Neuronal stem cell (in vitro differentiated cells): ENCODE measurements around the gene CPSF4.
"Not testable (repeated sequence)": the region's sequence is repeated elsewhere in the genome, so short reads cannot be mapped to it uniquely, and the experiment has no call there.

ENCODE experiments used
- DNase-seq: peaks from one replicate; pipeline ENCODE4 v3.0.0-alpha.2; 2013; ENCODE audit warnings: low spot score
- H2AFZ ChIP-seq: one replicate; pipeline ENCODE4 v1.6.1; 2013; ENCODE audit warnings: mild to moderate bottlenecking, low read length, inconsistent platforms
- H2AK5ac ChIP-seq: 2 replicates; pipeline ENCODE4 v1.6.1; 2013; ENCODE audit warnings: low read depth, mild to moderate bottlenecking, inconsistent platforms, low read length, moderate library complexity, mixed read lengths
- H2BK120ac ChIP-seq: 2 replicates; pipeline ENCODE4 v1.6.1; 2013; ENCODE audit warnings: low read depth, mild to moderate bottlenecking, inconsistent platforms, low read length, moderate library complexity, mixed read lengths
- H2BK12ac ChIP-seq: one replicate; pipeline ENCODE4 v1.6.1; 2013; ENCODE audit warnings: low read length, inconsistent platforms
- H2BK15ac ChIP-seq: 2 replicates; pipeline ENCODE4 v1.6.1; 2013; ENCODE audit warnings: mild to moderate bottlenecking, low read length, inconsistent platforms, mixed read lengths
- H2BK5ac ChIP-seq: one replicate; pipeline ENCODE4 v1.6.1; 2013; ENCODE audit warnings: inconsistent platforms, mild to moderate bottlenecking, low read length, moderate library complexity
- H3K14ac ChIP-seq: one replicate; pipeline ENCODE4 v1.6.1; 2013; ENCODE audit warnings: low read length, inconsistent platforms
- H3K18ac ChIP-seq: 2 replicates; pipeline ENCODE4 v1.6.1; 2013; ENCODE audit warnings: low read length, inconsistent platforms
- H3K23ac ChIP-seq: 2 replicates; pipeline ENCODE4 v1.6.1; 2013; ENCODE audit warnings: low read depth, mild to moderate bottlenecking, mixed read lengths, low read length, inconsistent platforms; ENCODE audit not compliant: poor library complexity
- H3K27ac ChIP-seq: replicated peaks from 3 replicates; pipeline ENCODE4 v1.5.1; 2013; ENCODE audit warnings: low read length, inconsistent platforms
- H3K27me3 ChIP-seq, 3 experiments: 2 replicates each; pipeline ENCODE4 v1.6.1; 2013; ENCODE audit warnings: low read length in 3 of 3, mild to moderate bottlenecking in 2 of 3, inconsistent platforms in 1 of 3, low read depth in 1 of 3, mixed read lengths in 1 of 3, moderate library complexity in 1 of 3; ENCODE audit not compliant: control insufficient read depth in 3 of 3, insufficient read depth in 3 of 3
- H3K36me3 ChIP-seq, 2 donors: replicated peaks in 1 of 2; 2 replicates each; pipeline ENCODE4 v1.6.1; 2013; ENCODE audit warnings: low read length in 2 of 2; ENCODE audit not compliant: control insufficient read depth in 2 of 2, insufficient read depth in 2 of 2
- H3K4ac ChIP-seq: 2 replicates; pipeline ENCODE4 v1.6.1; 2013; ENCODE audit warnings: inconsistent platforms, mild to moderate bottlenecking, low read length, moderate library complexity
- H3K4me1 ChIP-seq, 2 donors: 1 replicate in 1 of 2; 2 replicates in 1 of 2; pipeline ENCODE4 v1.6.1; 2013; ENCODE audit warnings: low read length in 2 of 2, low read depth in 1 of 2; ENCODE audit not compliant: control insufficient read depth in 2 of 2, insufficient read depth in 1 of 2
- H3K4me2 ChIP-seq: one replicate; pipeline ENCODE4 v1.6.1; 2013; ENCODE audit warnings: mild to moderate bottlenecking, low read length, inconsistent platforms; ENCODE audit not compliant: insufficient read depth, poor library complexity, severe bottlenecking
- H3K4me3 ChIP-seq, 2 donors: 2 replicates each; pipeline ENCODE4 v1.5.1; 2013; ENCODE audit warnings: low read length in 2 of 2, mild to moderate bottlenecking in 2 of 2, inconsistent platforms in 1 of 2, moderate library complexity in 1 of 2
- H3K79me1 ChIP-seq: one replicate; pipeline ENCODE4 v1.6.1; 2013; ENCODE audit warnings: low read depth, mild to moderate bottlenecking, inconsistent platforms, low read length, moderate library complexity
- H3K9ac ChIP-seq: one replicate; pipeline ENCODE4 v1.6.1; 2013; ENCODE audit warnings: mild to moderate bottlenecking, low read depth, low read length, inconsistent platforms; ENCODE audit not compliant: poor library complexity
- H3K9me3 ChIP-seq, 2 donors: replicated peaks in 1 of 2; 2 replicates each; pipeline versions ENCODE3 to v1.6.1; 2013; ENCODE audit warnings: low read length in 2 of 2, mild to moderate bottlenecking in 2 of 2, inconsistent platforms in 1 of 2, low read depth in 1 of 2, mixed read lengths in 1 of 2, moderate library complexity in 1 of 2; ENCODE audit not compliant: control insufficient read depth in 2 of 2, insufficient read depth in 1 of 2
- H4K8ac ChIP-seq: one replicate; pipeline ENCODE4 v1.6.1; 2013; ENCODE audit warnings: low read depth, mild to moderate bottlenecking, inconsistent platforms, low read length, moderate library complexity
- H4K91ac ChIP-seq: one replicate; pipeline ENCODE4 v1.6.1; 2013; ENCODE audit warnings: low read length, low read depth, mild to moderate bottlenecking, inconsistent platforms; ENCODE audit not compliant: poor library complexity
- WGBS, 2 donors: extraction: QIAGEN DNeasy Blood & Tissue Kit; methylation state at CpG; one replicate each; pipeline ENCODE4 v1.1.7; 2013; ENCODE audit warnings: missing lambda C conversion rate in 2 of 2, mixed read lengths in 1 of 2; ENCODE audit not compliant: insufficient read length in 2 of 2, insufficient replicate concordance in 1 of 2; ENCODE audit errors: extremely low coverage in 2 of 2; 5-methylcytosine and 5-hydroxymethylcytosine counted together

Gene CPSF4

DNA sequence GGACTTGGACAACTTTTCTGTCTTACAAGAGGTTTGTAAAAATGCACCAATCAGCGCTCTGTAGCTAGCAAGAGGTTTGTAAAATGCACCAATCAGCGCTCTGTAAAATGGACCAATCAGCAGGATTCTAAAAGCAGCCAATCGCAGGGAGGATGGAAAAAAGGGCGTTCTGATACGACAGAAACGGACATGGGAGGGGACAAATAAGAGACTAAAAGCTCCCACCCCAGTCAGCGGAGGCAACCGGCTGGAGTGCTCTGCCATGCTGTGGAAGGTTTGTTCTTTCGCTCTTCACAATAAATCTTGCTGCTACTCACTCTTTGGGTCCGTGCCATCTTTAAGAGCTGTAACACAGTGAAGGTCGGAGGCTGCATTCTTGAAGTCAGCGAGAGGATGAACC, 62.5 kb downstream of the CPSF4 start:
- H2BK120ac ChIP-seq = not testable (repeated sequence)
- WGBS, 2 donors = no CpG with 5 or more reads among the region's 12 CpGs

DNA sequence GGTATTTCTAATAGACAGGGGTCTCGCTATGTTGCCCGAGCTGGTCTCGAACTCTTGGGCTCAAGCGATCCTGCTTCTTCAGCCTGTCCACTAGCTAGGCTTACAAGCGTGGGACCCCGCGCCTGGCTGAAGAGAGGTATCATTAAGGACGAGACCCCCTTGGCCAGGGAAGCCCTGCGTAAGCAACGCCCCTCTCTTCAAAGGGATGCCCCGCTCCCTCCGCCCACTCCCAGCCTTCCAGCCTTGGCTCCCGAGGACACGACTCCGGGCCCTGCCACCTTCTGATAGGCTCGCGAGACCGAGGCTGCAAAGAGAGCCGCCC, 65.5 kb downstream of the CPSF4 start:
- H3K9me3 ChIP-seq = no peaks in the 10 kb centered on the region
- no peak overlapping the region for H3K14ac ChIP-seq
- H3K9ac ChIP-seq = peak overlapping the region; percentile 38
- no peak for DNase-seq
- peaks cover 7% of the 10 kb centered on the region for H3K79me1 ChIP-seq
- peak overlapping the region; percentile 64 for H2BK15ac ChIP-seq
- no peak overlapping the region for H4K8ac ChIP-seq
- H3K4ac ChIP-seq = no peak overlapping the region
- peak overlapping the region; percentile 60 for H3K4me2 ChIP-seq
- H3K23ac ChIP-seq = peak overlapping the region; percentile 58
- H3K27me3 ChIP-seq = no peaks in the 10 kb centered on the region
- no peak overlapping the region for H2BK12ac ChIP-seq
- H3K27ac ChIP-seq = peak overlapping the region; percentile 9
- H2AFZ ChIP-seq = peak overlapping the region; percentile 97
- peak overlapping the region; percentile 74 for H3K18ac ChIP-seq
- no peak overlapping the region for H2AK5ac ChIP-seq
- peaks cover 6 to 8% of the 10 kb centered on the region in 2 donors for H3K4me1 ChIP-seq
- H2BK120ac ChIP-seq = no peak overlapping the region
- no CpG with 5 or more reads among the region's 19 CpGs for WGBS, 2 donors
- H2BK5ac ChIP-seq = peak overlapping the region; percentile 92
- peaks cover 4 to 13% of the 10 kb centered on the region in 2 donors for H3K36me3 ChIP-seq
- H4K91ac ChIP-seq = no peak overlapping the region
- peak overlapping the region; percentile 82 to 88 for H3K4me3 ChIP-seq

More for the DNA sequence above, 62.5 kb downstream of the CPSF4 start:
- not testable (repeated sequence) for H3K27me3 ChIP-seq, H4K8ac ChIP-seq, H2BK5ac ChIP-seq, H3K27ac ChIP-seq, H3K14ac ChIP-seq, H2AFZ ChIP-seq, H2BK12ac ChIP-seq, H2AK5ac ChIP-seq, H3K23ac ChIP-seq, H3K9me3 ChIP-seq, H4K91ac ChIP-seq, H3K18ac ChIP-seq, H3K9ac ChIP-seq, H2BK15ac ChIP-seq, H3K4me3 ChIP-seq, H3K4me2 ChIP-seq, DNase-seq, H3K4ac ChIP-seq
- H3K79me1 ChIP-seq = peaks cover 11% of the 10 kb centered on the region
- peaks cover 1 to 24% of the 10 kb centered on the region in 2 donors for H3K36me3 ChIP-seq
- H3K4me1 ChIP-seq = peaks cover 10 to 14% of the 10 kb centered on the region in 2 donors

DNA sequence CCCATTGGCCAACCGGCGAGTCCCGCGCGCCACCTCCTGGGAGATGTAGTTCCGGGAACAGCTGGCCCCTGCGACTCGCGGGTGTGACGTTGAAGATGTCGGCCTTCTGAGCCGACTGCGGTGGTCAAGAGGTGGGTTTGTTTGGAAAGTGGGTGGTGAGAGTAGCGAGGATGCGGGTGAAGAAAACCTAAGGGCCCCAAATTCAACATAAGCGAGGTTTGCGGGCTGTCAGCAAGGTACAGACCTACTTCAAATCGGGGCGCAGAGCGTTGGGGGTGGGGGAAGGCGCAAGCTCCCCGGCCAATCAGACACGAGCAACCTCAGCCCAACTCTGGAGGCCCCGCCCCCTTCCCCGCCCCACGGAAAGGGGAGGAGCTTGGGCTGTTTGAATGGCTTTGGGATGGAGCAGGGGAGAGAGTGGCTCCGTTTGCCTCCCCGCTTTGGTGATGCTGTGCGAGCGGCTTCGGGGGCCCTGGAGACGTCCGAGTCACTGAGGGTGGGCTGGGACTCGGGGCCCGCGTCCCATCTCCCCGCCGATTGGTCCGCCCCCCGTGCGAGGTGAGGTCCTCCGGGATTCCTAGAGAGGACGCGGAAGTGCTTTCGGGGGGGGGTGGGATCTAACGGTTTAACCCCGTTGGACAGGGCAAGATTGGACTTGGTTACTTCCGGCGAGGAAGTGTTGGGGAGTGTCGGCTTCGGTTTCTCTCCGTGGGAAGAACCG, 66.0 kb downstream of the CPSF4 start, which contains the start of gene ZKSCAN5:
Gene ZKSCAN5, plus strand, starts transcription at position 60 of the 721 bp plus-strand sequence. CDS start 1,383 bp downstream, outside the sequence.
- H2BK15ac ChIP-seq = peak within 1 kb of the TSS; percentile 64
- H2BK120ac ChIP-seq = no peak within 1 kb of the TSS
- peak within 1 kb of the TSS; percentile 92 for H2BK5ac ChIP-seq
- peaks cover 4% of the 10 kb centered on the region for H3K79me1 ChIP-seq
- H3K27ac ChIP-seq = peak within 1 kb of the TSS; percentile 94
- peak within 1 kb of the TSS; percentile 97 for H2AFZ ChIP-seq
- H3K27me3 ChIP-seq = no peaks in the 10 kb centered on the region
- peak within 1 kb of the TSS; percentile 91 for H3K23ac ChIP-seq
- H2BK12ac ChIP-seq = no peak within 1 kb of the TSS
- DNase-seq = peak; percentile 98
- H4K8ac ChIP-seq = peak within 1 kb of the TSS; percentile 84
- H3K14ac ChIP-seq = no peak within 1 kb of the TSS
- peaks cover 6 to 8% of the 10 kb centered on the region in 2 donors for H3K4me1 ChIP-seq
- no peaks in the 10 kb centered on the region for H3K9me3 ChIP-seq
- H3K9ac ChIP-seq = peak within 1 kb of the TSS; percentile 97
- peak within 1 kb of the TSS; percentile 82 to 88 for H3K4me3 ChIP-seq
- no peak within 1 kb of the TSS for H3K4ac ChIP-seq
- H4K91ac ChIP-seq = no peak within 1 kb of the TSS
- peak within 1 kb of the TSS; percentile 96 for H3K18ac ChIP-seq
- peak within 1 kb of the TSS; percentile 75 for H2AK5ac ChIP-seq
- H3K36me3 ChIP-seq = peaks cover 4 to 15% of the 10 kb centered on the region in 2 donors
- no CpG with 5 or more reads among the region's 53 CpGs for WGBS, 2 donors
- peak within 1 kb of the TSS; percentile 71 for H3K4me2 ChIP-seq

DNA sequence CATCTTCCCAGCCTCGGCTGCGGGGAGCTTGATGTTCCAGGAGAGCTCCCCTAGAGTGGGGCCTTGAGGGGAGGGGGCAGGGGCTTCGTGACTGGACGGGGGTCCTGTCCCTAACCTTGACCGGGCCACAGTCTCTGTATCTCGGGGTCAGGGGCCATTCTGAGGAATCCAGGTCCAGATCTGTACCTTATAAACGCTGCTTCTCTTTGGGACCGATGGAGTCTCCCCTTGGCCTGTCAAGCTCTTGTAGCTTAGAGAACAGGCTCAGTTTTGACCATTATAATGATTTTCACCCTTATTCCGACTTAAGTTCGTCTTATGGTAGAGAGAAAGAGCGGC, 66.5 kb downstream of the CPSF4 start:
- Histone ChIP-seq H3K23ac (peak overlapping the region; percentile 91), H3K36me3 (peaks cover 4 to 19% of the 10 kb centered on the region in 2 donors), H3K79me1 (peaks cover 3% of the 10 kb centered on the region), H2BK12ac (no peak overlapping the region), H2BK5ac (peak overlapping the region; percentile 92), H3K4me3 (peak overlapping the region; percentile 82 to 88), H4K91ac (no peak overlapping the region), H3K14ac (no peak overlapping the region), H3K4me1 (peaks cover 6 to 8% of the 10 kb centered on the region in 2 donors), H3K4me2 (peak overlapping the region; percentile 71), H2BK15ac (no peak overlapping the region), H3K4ac (no peak overlapping the region), H4K8ac (peak overlapping the region; percentile 82), H2BK120ac (no peak overlapping the region), H3K27me3 (no peaks in the 10 kb centered on the region), H3K9me3 (no peaks in the 10 kb centered on the region), H3K27ac (peak overlapping the region; percentile 16), H3K9ac (peak overlapping the region; percentile 97), H3K18ac (peak overlapping the region; percentile 41), H2AK5ac (no peak overlapping the region), H2AFZ (peak overlapping the region; percentile 97)
- no peak for DNase-seq
- no CpG with 5 or more reads among the region's 11 CpGs for WGBS, 2 donors
